Lung (tissue), 12 donors: ENCODE data around the gene ARHGAP20. TPM values are rescaled to one million over a fixed set of nuclear protein-coding genes. Genes with fewer than 3 reads are reported as not detected.

Experiments used
- ATAC-seq: fragments of 200-7000 bp; cut with Tn5 transposase; one replicate; pipeline ENCODE4 v1.9.1; 2020; ENCODE audit warnings: moderate number of reproducible peaks; ENCODE audit not compliant: insufficient read depth, low FRiP score
- DNase-seq, 3 donors: peaks; one replicate each; pipeline ENCODE4 v3.0.0-alpha.2; 2013 to 2017
- H3K27ac ChIP-seq, 2 donors: one replicate each; pipeline ENCODE4 v1.5.1; 2013; ENCODE audit warnings: mild to moderate bottlenecking in 2 of 2, moderate library complexity in 2 of 2, control low read depth in 1 of 2, inconsistent platforms in 1 of 2, low read depth in 1 of 2, low read length in 1 of 2
- H3K27me3 ChIP-seq, 3 donors: one replicate each; pipeline ENCODE4 v1.5.1; 2013; ENCODE audit warnings: low read length in 2 of 3; ENCODE audit not compliant: control insufficient read depth in 3 of 3, insufficient read depth in 3 of 3
- H3K36me3 ChIP-seq, 4 donors: one replicate each; pipeline ENCODE4 v1.5.1; 2013; ENCODE audit warnings: low read length in 4 of 4, mild to moderate bottlenecking in 1 of 4, moderate library complexity in 1 of 4; ENCODE audit not compliant: control insufficient read depth in 4 of 4, insufficient read depth in 4 of 4
- H3K4me1 ChIP-seq, 5 donors: one replicate each; pipeline ENCODE4 v1.5.1; 2013; ENCODE audit warnings: low read length in 5 of 5, mild to moderate bottlenecking in 2 of 5, moderate library complexity in 1 of 5; ENCODE audit not compliant: control insufficient read depth in 5 of 5, insufficient read depth in 5 of 5
- H3K4me3 ChIP-seq: one replicate; pipeline ENCODE4 v1.5.1; 2013; ENCODE audit warnings: mild to moderate bottlenecking, control low read depth, moderate library complexity
- H3K9ac ChIP-seq, 2 donors: one replicate each; pipeline ENCODE4 v1.5.1; 2013; ENCODE audit warnings: low read length in 2 of 2, control low read depth in 1 of 2; ENCODE audit not compliant: insufficient read depth in 1 of 2
- H3K9me3 ChIP-seq, 4 donors: one replicate each; pipeline ENCODE4 v1.5.1; 2013; ENCODE audit warnings: low read length in 3 of 4, mild to moderate bottlenecking in 1 of 4, moderate library complexity in 1 of 4; ENCODE audit not compliant: control insufficient read depth in 4 of 4, insufficient read depth in 3 of 4
- WGBS, 2 donors: extraction: QIAGEN DNeasy Blood & Tissue Kit; methylation state at CpG; one replicate each; pipeline ENCODE4 v1.1.7; 2013; 5-methylcytosine and 5-hydroxymethylcytosine counted together
- polyA plus RNA-seq, 2 donors: library from polyadenylated mRNA; stranded (reverse); fragments of 200-250 nt; gene quantifications; one replicate each; pipeline ENCODE4 v1.2.1, GENCODE V29; 2013
- total RNA-seq, 2 donors: library from RNA; depleted of rRNA in 1 of 2; stranded (reverse); fragments of >200 nt in 1 of 2; gene quantifications; one replicate each; pipeline ENCODE4 v1.2.1, GENCODE V29; 2014 to 2021
- TF ChIP-seq, protein P1 (sequence below): IDR thresholded peaks from 2 replicates; pipeline ENCODE4 v1.5.1; 2012; ENCODE audit warnings: mild to moderate bottlenecking; ENCODE audit errors: control extremely low read depth, extremely low read depth
- donor health status: control.
- donor health status: control.
- donor health status: Bipolar disorder and iron deficiency.
- donor health status: healthy.
- donor health status: DM: yes; HTN: yes; CAD: no.

Gene ARHGAP20
- total and polyA plus RNA-seq, 4 donors: 0.67 to 20.9 (median 3.0) TPM

DNA sequence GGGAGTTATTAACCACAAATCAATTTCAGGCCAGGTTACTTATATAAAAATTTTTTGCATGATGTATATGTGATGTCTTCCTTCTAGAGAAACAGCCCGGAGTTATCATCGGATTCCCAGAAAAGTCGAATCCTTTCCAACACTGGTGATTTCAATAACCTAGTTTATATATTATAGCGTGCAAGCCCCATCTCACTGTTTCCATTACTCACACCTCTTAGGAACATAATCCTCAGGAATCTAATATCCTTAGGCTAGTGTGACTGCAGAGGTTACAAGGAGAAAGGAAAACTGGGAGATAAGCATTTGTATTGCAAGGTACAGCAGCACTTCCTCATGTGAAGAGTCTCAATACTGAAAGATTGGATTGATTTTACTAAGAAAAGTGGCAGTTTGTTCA, 20.3 kb downstream of the ARHGAP20 start:
- TF ChIP-seq, protein P1, sequence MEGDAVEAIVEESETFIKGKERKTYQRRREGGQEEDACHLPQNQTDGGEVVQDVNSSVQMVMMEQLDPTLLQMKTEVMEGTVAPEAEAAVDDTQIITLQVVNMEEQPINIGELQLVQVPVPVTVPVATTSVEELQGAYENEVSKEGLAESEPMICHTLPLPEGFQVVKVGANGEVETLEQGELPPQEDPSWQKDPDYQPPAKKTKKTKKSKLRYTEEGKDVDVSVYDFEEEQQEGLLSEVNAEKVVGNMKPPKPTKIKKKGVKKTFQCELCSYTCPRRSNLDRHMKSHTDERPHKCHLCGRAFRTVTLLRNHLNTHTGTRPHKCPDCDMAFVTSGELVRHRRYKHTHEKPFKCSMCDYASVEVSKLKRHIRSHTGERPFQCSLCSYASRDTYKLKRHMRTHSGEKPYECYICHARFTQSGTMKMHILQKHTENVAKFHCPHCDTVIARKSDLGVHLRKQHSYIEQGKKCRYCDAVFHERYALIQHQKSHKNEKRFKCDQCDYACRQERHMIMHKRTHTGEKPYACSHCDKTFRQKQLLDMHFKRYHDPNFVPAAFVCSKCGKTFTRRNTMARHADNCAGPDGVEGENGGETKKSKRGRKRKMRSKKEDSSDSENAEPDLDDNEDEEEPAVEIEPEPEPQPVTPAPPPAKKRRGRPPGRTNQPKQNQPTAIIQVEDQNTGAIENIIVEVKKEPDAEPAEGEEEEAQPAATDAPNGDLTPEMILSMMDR: no peak
- Histone ChIP-seq H3K4me3 (no peak overlapping the region), H3K9me3 (no peaks in the 10 kb centered on the region), H3K9ac (no peak overlapping the region), H3K27me3 (no peaks in the 10 kb centered on the region), H3K36me3 (peaks cover 0 to 11% (median 1%) of the 10 kb centered on the region in 4 donors), H3K27ac (no peak overlapping the region), H3K4me1 (peaks cover 0 to 5% (median 0%) of the 10 kb centered on the region in 5 donors)
- ATAC-seq: no peak
- no peak for DNase-seq
- WGBS, 2 donors: 84 to 86% methylated on average over 4 of the region's 4 CpGs

DNA sequence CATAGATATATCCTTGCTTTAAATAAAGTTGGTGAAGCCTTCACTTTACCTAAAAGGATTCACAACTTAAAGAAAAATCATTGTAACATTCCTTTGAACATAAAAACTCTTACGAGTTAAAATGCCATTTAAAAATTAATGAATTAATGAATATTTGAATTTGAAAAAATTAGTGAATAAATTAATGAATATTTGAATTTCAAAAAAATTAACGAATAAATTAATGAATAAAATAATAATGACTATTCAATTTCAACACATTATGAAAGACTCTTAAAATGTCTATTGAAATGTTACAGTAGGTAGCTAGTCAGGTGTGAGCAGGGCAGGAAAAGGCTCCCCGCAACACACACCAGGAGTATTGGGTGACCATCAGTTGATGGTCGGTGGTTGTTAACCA, 22.9 kb downstream of the ARHGAP20 start:
- DNase-seq (no peak), ATAC-seq (no peak)
- WGBS, 2 donors: 95 to 96% methylated on average over 4 of the region's 4 CpGs
- H3K27ac ChIP-seq: no peak overlapping the region
- no peak overlapping the region for H3K9ac ChIP-seq
- no peaks in the 10 kb centered on the region for H3K27me3 ChIP-seq
- TF ChIP-seq, protein P1: no peak
- peaks cover 0 to 8% (median 0%) of the 10 kb centered on the region in 5 donors for H3K4me1 ChIP-seq
- no peak overlapping the region for H3K4me3 ChIP-seq
- H3K36me3 ChIP-seq: peaks cover 0 to 17% (median 3%) of the 10 kb centered on the region in 4 donors
- no peaks in the 10 kb centered on the region for H3K9me3 ChIP-seq

DNA sequence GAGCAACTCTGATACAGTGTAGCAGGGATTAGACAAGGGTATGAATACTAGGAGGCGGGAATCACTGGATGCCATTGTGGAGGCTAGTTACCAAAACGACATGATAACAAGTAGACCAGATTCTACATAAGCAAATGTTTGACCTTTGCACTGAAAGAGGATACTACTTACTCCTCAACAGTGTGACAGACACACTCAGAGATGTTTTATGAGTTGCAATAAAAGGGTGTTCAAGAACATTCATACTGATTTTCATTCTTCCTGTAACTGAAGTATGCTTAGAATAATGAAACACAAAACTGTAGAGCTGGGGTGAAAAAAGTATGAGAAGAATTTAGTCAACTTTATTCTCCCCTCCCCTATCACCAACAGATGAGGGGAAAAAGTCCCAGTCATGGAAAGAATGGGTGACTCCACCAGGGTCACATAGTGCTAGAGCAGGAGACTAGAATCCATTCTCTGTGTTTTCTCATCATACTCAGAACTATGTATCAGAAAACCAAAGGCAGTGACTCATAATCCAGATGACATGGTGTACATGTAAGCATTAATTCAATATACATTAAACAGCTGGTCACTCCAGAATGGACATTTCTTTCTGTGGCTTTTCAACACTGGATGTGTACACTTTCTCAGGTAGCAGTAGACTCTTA, 32.8 kb downstream of the ARHGAP20 start:
- TF ChIP-seq, protein P1: no peak
- 72 to 88% methylated on average over 2 of the region's 2 CpGs for WGBS, 2 donors
- Histone ChIP-seq H3K4me3 (no peak overlapping the region), H3K4me1 (no peaks in the 10 kb centered on the region), H3K27ac (no peak overlapping the region), H3K9ac (no peak overlapping the region), H3K27me3 (no peaks in the 10 kb centered on the region), H3K9me3 (no peaks in the 10 kb centered on the region), H3K36me3 (peaks cover 0 to 12% (median 4%) of the 10 kb centered on the region in 4 donors)
- DNase-seq: no peak
- no peak for ATAC-seq

DNA sequence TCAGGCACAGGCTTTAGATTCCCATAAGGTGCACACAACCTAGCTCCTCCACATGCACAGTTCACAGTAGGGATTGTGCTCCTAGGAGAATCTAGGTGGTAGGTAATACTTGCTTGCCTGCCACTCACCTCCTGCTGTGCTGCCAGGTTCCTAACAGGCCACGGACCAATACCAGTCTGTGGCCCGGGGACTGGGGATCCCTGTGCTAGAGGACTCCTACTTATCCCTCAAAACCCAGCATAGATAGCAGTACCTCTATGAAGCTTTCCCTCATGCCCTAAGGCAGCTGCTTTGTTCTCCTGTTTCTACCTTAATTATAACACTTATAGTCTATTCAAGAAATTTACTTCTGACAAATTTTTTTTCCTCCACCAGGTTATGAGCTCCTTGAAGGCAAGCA, 36.7 kb downstream of the ARHGAP20 start:
- ATAC-seq: no peak

More for the DNA sequence above, 36.7 kb downstream of the ARHGAP20 start:
- Histone ChIP-seq H3K9me3 (peaks cover 0 to 3% (median 0%) of the 10 kb centered on the region in 4 donors), H3K27me3 (no peaks in the 10 kb centered on the region), H3K9ac (no peak overlapping the region), H3K36me3 (peaks cover 0 to 11% (median 4%) of the 10 kb centered on the region in 4 donors), H3K4me1 (no peaks in the 10 kb centered on the region), H3K27ac (no peak overlapping the region), H3K4me3 (no peak overlapping the region)
- TF ChIP-seq, protein P1: no peak
- 93 to 96% methylated on average over 2 of the region's 2 CpGs for WGBS, 2 donors
- DNase-seq: no peak
